HCT116 (cell line): ENCODE results near the gene TMEM100. TPM values are rescaled to one million over a fixed set of nuclear protein-coding genes. Genes with fewer than 3 reads are reported as not detected.

Experiments
- ATAC-seq: fragments of 200-7000 bp; cut with Tn5 transposase; 2 replicates; pipeline ENCODE4 v1.9.1; 2020; ENCODE audit warnings: mild to moderate bottlenecking, moderate library complexity
- BruUV-seq: library from RNA; stranded (reverse); fragments of 400-500 nt; replicated peaks from 2 replicates; lab custom pipeline; 2021; lab: Mats Ljungman, UMichigan
- CTCF ChIA-PET: fragments of 300-600 bp; sonication (Branson Sonifier 250); formaldehyde crosslinking; loops from one replicate; lab custom pipeline; 2021; ENCODE audit warnings: antibody characterized with exemption; lab: Charles Lee
- POLR2A ChIA-PET: fragments of 300-600, 350-600 bp; sonication (Branson Sonifier 250); formaldehyde crosslinking; loops from one replicate; lab custom pipeline; 2021; ENCODE audit warnings: antibody characterized with exemption; lab: Charles Lee
- RAD21 ChIA-PET, 2 experiments: fragments of 300-600 bp; sonication (Branson Sonifier 250); formaldehyde crosslinking; loops; one replicate each; lab custom pipeline; 2023; ENCODE audit warnings: low total read pairs in 2 of 2; ENCODE audit not compliant: uncharacterized antibody in 2 of 2, unreplicated experiment in 2 of 2, low non-redundant PET in 1 of 2; lab: Charles Lee
- DNase-seq: peaks from one replicate; pipeline ENCODE4 v3.0.0-alpha.2; 2010; ENCODE audit warnings: low read depth, low spot score
- H2AFZ ChIP-seq: fragments of 200-600 bp; shearing (Covaris generic), sonication (generic); 2 replicates; pipeline ENCODE4 v1.6.1; 2017; ENCODE audit warnings: low read depth, mixed run types, mixed read lengths, antibody characterized with exemption, low read length; ENCODE audit not compliant: poor library complexity, severe bottlenecking
- H3K27ac ChIP-seq: 2 replicates; pipeline ENCODE4 v1.5.1; 2012; ENCODE audit warnings: low read depth, low read length
- H3K27me3 ChIP-seq: fragments of 200-600 bp; sonication (generic); 2 replicates; pipeline ENCODE4 v1.6.1; 2016; ENCODE audit warnings: mixed run types, low read length, mixed read lengths; ENCODE audit not compliant: insufficient read depth
- H3K36me3 ChIP-seq, 2 experiments: fragments of 200-500 bp in 1 of 2; fragments of 200-600 bp in 1 of 2; sonication (Bioruptor generic) in 1 of 2; sonication (generic) in 1 of 2; 2 replicates each; pipeline versions ENCODE4 v1.5.1 to v1.6.1; 2014 to 2016; ENCODE audit warnings: low read length in 2 of 2, inconsistent platforms in 1 of 2, mixed read lengths in 1 of 2, mixed run types in 1 of 2; ENCODE audit not compliant: insufficient read depth in 2 of 2, control insufficient read depth in 1 of 2
- H3K4me1 ChIP-seq, 2 experiments: fragments of 200-600 bp in 1 of 2; sonication (generic) in 1 of 2; 2 replicates each; pipeline versions ENCODE4 v1.5.1 to v1.6.1; 2012 to 2017; ENCODE audit warnings: low read length in 2 of 2, inconsistent platforms in 1 of 2, mild to moderate bottlenecking in 1 of 2, mixed read lengths in 1 of 2, mixed run types in 1 of 2, moderate library complexity in 1 of 2; ENCODE audit not compliant: insufficient read depth in 2 of 2, control insufficient read depth in 1 of 2
- H3K4me2 ChIP-seq: fragments of 200-600 bp; sonication (generic); 2 replicates; pipeline ENCODE4 v1.6.1; 2017; ENCODE audit warnings: mixed run types, low read length, mixed read lengths
- H3K4me3 ChIP-seq, 2 experiments: fragments of 200-600 bp in 1 of 2; sonication (generic) in 1 of 2; replicated peaks in 1 of 2; 2 replicates each; pipeline ENCODE4 v1.5.1; 2011 to 2016; ENCODE audit warnings: low read length in 2 of 2, control low read depth in 1 of 2, low read depth in 1 of 2, mild to moderate bottlenecking in 1 of 2, mixed read lengths in 1 of 2, mixed run types in 1 of 2
- H3K79me2 ChIP-seq: fragments of 200-600 bp; sonication (generic); 2 replicates; pipeline ENCODE4 v1.6.1; 2017; ENCODE audit warnings: mild to moderate bottlenecking, mixed run types, low read length, moderate library complexity, mixed read lengths; ENCODE audit not compliant: insufficient read depth
- H3K9ac ChIP-seq: fragments of 200-600 bp; sonication (generic); 2 replicates; pipeline ENCODE4 v1.6.1; 2016; ENCODE audit warnings: low read length, mixed read lengths
- H3K9me2 ChIP-seq: fragments of 200-600 bp; sonication (generic), shearing (Covaris generic); 2 replicates; pipeline ENCODE4 v1.6.1; 2017; ENCODE audit warnings: mixed run types, mild to moderate bottlenecking, moderate library complexity; ENCODE audit not compliant: insufficient read depth
- H3K9me3 ChIP-seq, 2 experiments: fragments of 200-500 bp in 1 of 2; fragments of 200-600 bp in 1 of 2; sonication (Bioruptor generic) in 1 of 2; sonication (generic) in 1 of 2; 2 replicates each; pipeline ENCODE4 v1.6.1; 2014 to 2017; ENCODE audit warnings: low read length in 2 of 2, mixed read lengths in 2 of 2, inconsistent platforms in 1 of 2, low read depth in 1 of 2, mild to moderate bottlenecking in 1 of 2, mixed run types in 1 of 2, moderate library complexity in 1 of 2; ENCODE audit not compliant: control insufficient read depth in 1 of 2, insufficient read depth in 1 of 2
- H4K20me1 ChIP-seq: fragments of 200-600 bp; sonication (generic), shearing (Covaris generic); 2 replicates; pipeline ENCODE4 v1.6.1; 2017; ENCODE audit warnings: mixed run types, mild to moderate bottlenecking, moderate library complexity; ENCODE audit not compliant: insufficient read depth
- CEBPB ChIP-seq: IDR thresholded peaks from 2 replicates; pipeline ENCODE4 v1.6.1; 2012; ENCODE audit warnings: low read depth
- ELF1 ChIP-seq: IDR thresholded peaks from 2 replicates; pipeline ENCODE4 v1.6.1; 2012; ENCODE audit warnings: low read depth, borderline replicate concordance
- EZH2phosphoT487 ChIP-seq: fragments of 200-600 bp; IDR thresholded peaks from 2 replicates; pipeline ENCODE4 v1.6.1; 2018; ENCODE audit warnings: antibody characterized with exemption, borderline replicate concordance
- JUND ChIP-seq: IDR thresholded peaks from 2 replicates; pipeline ENCODE4 v1.6.1; 2012
- POLR2A ChIP-seq: IDR thresholded peaks from 2 replicates; pipeline ENCODE4 v1.7.0; 2011; ENCODE audit warnings: borderline replicate concordance; ENCODE audit not compliant: insufficient read depth, insufficient read length; ENCODE audit errors: extremely low read depth
- POLR2AphosphoS5 ChIP-seq: IDR thresholded peaks from 2 replicates; pipeline ENCODE4 v1.6.1; 2011; ENCODE audit warnings: mild to moderate bottlenecking, low read depth, low read length, moderate library complexity
- RAD21 ChIP-seq: IDR thresholded peaks from 2 replicates; pipeline ENCODE4 v1.6.1; 2012; ENCODE audit warnings: low read depth, mild to moderate bottlenecking
- SIN3A ChIP-seq: IDR thresholded peaks from 2 replicates; pipeline ENCODE4 v1.6.1; 2012; ENCODE audit warnings: low read depth
- SP1 ChIP-seq: IDR thresholded peaks from 2 replicates; pipeline ENCODE4 v1.6.1; 2012; ENCODE audit warnings: low read depth
- TCF7L2 ChIP-seq: IDR thresholded peaks from 2 replicates; pipeline ENCODE4 v1.7.0; 2011; ENCODE audit warnings: borderline replicate concordance, inconsistent platforms; ENCODE audit not compliant: insufficient read depth, insufficient read length; ENCODE audit errors: extremely low read depth
- ZFX ChIP-seq: fragments of 450-650 bp; IDR thresholded peaks from 2 replicates; pipeline ENCODE4 v1.6.1; 2017
- ZNF274 ChIP-seq: fragments of 200-500 bp; sonication (Bioruptor generic); IDR thresholded peaks from 2 replicates; pipeline ENCODE4 v1.6.1; 2014; ENCODE audit warnings: mild to moderate bottlenecking, low read depth, low read length, inconsistent platforms
- intact Hi-C: fragments of 100-400 bp; cut with micrococcal nuclease; formaldehyde crosslinking; loops from 2 replicates; pipeline ENCODE4 v1.10.0; 2022
- total RNA-seq: library from RNA; stranded (reverse); gene quantifications from one replicate; pipeline ENCODE4 v1.2.1, GENCODE V29; 2021; ENCODE audit not compliant: unreplicated experiment
- TF ChIP-seq, protein P1 (sequence below), 3 experiments: fragments of 200-600 bp in 1 of 3; sonication (generic) in 1 of 3; IDR thresholded peaks in 2 of 3; conservative IDR thresholded peaks in 1 of 3; 2 replicates each; pipeline ENCODE4 v1.5.1; 2012 to 2017; ENCODE audit warnings: low read depth in 2 of 3, low read length in 2 of 3, antibody characterized with exemption in 1 of 3, borderline replicate concordance in 1 of 3, control low read depth in 1 of 3, mild to moderate bottlenecking in 1 of 3, mixed read lengths in 1 of 3, mixed run types in 1 of 3, moderate library complexity in 1 of 3; ENCODE audit not compliant: insufficient read depth in 1 of 3
- TF ChIP-seq, protein P2 (sequence below): IDR thresholded peaks from 2 replicates; pipeline ENCODE4 v1.6.1; 2011; ENCODE audit warnings: mild to moderate bottlenecking, low read length, moderate library complexity; ENCODE audit not compliant: insufficient replicate concordance; ENCODE audit errors: extremely low read depth
- TF ChIP-seq, protein P3 (sequence below): IDR thresholded peaks from 2 replicates; pipeline ENCODE4 v1.6.1; 2012
- TF ChIP-seq, protein P4 (sequence below): IDR thresholded peaks from 2 replicates; pipeline ENCODE4 v1.6.1; 2012; ENCODE audit warnings: low read depth

Gene TMEM100
- total RNA-seq, 1 experiment from 2014 or later = not detected

DNA sequence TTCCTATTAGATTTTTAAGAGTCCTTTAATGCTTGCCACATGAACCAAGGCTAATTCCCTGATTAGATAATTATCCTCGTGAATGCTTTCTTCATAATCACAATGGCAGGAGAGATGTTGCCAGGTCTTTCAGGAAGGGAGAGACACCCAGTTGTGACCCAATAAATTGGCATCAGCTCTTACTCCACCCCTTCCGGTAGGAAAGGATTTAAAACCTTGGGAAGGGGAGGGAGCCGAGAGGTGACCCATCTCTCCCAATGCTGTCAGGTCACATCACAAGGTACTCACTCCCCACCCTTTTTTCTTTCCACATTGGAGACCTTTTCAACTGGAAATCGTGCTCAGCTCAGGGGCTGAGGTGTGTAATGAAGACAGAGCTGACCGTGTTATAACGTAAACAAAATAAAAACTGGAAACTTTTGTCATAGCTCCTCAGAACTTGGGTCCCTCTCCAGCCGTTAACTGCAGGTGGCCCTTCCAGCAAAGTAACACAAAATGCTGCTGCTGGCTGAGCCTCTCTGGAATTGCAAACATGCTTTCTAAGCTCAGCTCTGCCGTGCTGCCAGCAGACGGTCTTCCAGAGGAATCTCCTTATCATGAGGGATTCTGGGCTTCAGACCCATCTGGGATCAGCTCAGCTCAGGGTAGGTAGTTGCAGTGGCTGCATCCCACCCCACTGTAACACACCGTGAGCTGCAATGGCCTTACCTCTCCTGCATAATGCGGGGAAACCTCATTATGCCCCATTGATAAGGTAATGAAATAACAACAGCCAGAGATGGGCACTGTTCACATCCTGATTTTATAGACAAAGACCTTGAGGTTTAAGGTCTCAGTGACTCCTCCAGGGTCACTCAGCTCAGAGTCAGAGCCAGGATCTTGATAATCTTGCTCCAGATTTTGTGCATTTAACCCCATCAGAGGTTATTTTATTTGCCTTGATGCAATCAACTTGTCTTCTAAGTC is 15.6 kb downstream of the TMEM100 start:
- Histone ChIP-seq H3K9ac (no peak overlapping the region), H3K4me2 (no peak overlapping the region), H3K79me2 (no peaks in the 10 kb centered on the region), H3K4me3 (no peak overlapping the region), H3K36me3 (no peaks in the 10 kb centered on the region), H3K9me2 (no peaks in the 10 kb centered on the region), H3K9me3 (no peaks in the 10 kb centered on the region), H3K27ac (no peak overlapping the region), H3K4me1 (peaks cover 2 to 4% of the 10 kb centered on the region in 2 experiments; a peak in 1 of 4 replicates), H3K27me3 (peaks cover 75% of the 10 kb centered on the region), H2AFZ (no peak overlapping the region), H4K20me1 (no peaks in the 10 kb centered on the region)
- ChIA-PET CTCF (interaction anchor here (0.6 to 2.8 kb wide), 4 partner anchors 11 to 1093 kb away, joined by 3 to 11 read pairs (median 4); no protein-coding TSS in a partner anchor), POLR2A (no interaction called here), RAD21 (no interaction called here)
- intact Hi-C loops = no loop called here
- ATAC-seq (no peak), DNase-seq (no peak)
- TF ChIP-seq TCF7L2 (no peak), POLR2AphosphoS5 (no peak), SP1 (no peak), ELF1 (no peak), ZNF274 (no peak), CEBPB (no peak), JUND (no peak), RAD21 (no peak), SIN3A (no peak), ZFX (no peak), POLR2A (no peak), EZH2phosphoT487 (no peak)
- TF ChIP-seq, protein P1, sequence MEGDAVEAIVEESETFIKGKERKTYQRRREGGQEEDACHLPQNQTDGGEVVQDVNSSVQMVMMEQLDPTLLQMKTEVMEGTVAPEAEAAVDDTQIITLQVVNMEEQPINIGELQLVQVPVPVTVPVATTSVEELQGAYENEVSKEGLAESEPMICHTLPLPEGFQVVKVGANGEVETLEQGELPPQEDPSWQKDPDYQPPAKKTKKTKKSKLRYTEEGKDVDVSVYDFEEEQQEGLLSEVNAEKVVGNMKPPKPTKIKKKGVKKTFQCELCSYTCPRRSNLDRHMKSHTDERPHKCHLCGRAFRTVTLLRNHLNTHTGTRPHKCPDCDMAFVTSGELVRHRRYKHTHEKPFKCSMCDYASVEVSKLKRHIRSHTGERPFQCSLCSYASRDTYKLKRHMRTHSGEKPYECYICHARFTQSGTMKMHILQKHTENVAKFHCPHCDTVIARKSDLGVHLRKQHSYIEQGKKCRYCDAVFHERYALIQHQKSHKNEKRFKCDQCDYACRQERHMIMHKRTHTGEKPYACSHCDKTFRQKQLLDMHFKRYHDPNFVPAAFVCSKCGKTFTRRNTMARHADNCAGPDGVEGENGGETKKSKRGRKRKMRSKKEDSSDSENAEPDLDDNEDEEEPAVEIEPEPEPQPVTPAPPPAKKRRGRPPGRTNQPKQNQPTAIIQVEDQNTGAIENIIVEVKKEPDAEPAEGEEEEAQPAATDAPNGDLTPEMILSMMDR (IDR thresholded peaks at IDR 0.05 in 2 of 3, conservative IDR thresholded peaks at IDR 0.05 in 1 of 3; ENCODE audit: borderline replicate concordance in 1 of 3, insufficient read depth in 1 of 3, low read depth in 2 of 3, low read length in 2 of 3) = no peak
- TF ChIP-seq, protein P2, sequence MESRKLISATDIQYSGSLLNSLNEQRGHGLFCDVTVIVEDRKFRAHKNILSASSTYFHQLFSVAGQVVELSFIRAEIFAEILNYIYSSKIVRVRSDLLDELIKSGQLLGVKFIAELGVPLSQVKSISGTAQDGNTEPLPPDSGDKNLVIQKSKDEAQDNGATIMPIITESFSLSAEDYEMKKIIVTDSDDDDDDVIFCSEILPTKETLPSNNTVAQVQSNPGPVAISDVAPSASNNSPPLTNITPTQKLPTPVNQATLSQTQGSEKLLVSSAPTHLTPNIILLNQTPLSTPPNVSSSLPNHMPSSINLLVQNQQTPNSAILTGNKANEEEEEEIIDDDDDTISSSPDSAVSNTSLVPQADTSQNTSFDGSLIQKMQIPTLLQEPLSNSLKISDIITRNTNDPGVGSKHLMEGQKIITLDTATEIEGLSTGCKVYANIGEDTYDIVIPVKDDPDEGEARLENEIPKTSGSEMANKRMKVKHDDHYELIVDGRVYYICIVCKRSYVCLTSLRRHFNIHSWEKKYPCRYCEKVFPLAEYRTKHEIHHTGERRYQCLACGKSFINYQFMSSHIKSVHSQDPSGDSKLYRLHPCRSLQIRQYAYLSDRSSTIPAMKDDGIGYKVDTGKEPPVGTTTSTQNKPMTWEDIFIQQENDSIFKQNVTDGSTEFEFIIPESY = no peak
- TF ChIP-seq, protein P3, sequence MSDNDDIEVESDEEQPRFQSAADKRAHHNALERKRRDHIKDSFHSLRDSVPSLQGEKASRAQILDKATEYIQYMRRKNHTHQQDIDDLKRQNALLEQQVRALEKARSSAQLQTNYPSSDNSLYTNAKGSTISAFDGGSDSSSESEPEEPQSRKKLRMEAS = no peak
- TF ChIP-seq, protein P4, sequence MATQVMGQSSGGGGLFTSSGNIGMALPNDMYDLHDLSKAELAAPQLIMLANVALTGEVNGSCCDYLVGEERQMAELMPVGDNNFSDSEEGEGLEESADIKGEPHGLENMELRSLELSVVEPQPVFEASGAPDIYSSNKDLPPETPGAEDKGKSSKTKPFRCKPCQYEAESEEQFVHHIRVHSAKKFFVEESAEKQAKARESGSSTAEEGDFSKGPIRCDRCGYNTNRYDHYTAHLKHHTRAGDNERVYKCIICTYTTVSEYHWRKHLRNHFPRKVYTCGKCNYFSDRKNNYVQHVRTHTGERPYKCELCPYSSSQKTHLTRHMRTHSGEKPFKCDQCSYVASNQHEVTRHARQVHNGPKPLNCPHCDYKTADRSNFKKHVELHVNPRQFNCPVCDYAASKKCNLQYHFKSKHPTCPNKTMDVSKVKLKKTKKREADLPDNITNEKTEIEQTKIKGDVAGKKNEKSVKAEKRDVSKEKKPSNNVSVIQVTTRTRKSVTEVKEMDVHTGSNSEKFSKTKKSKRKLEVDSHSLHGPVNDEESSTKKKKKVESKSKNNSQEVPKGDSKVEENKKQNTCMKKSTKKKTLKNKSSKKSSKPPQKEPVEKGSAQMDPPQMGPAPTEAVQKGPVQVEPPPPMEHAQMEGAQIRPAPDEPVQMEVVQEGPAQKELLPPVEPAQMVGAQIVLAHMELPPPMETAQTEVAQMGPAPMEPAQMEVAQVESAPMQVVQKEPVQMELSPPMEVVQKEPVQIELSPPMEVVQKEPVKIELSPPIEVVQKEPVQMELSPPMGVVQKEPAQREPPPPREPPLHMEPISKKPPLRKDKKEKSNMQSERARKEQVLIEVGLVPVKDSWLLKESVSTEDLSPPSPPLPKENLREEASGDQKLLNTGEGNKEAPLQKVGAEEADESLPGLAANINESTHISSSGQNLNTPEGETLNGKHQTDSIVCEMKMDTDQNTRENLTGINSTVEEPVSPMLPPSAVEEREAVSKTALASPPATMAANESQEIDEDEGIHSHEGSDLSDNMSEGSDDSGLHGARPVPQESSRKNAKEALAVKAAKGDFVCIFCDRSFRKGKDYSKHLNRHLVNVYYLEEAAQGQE = no peak
- BruUV-seq = no TSS peak
